Endothelial cell of umbilical vein (primary cell): ENCODE results near the gene THAP11. TPM values are rescaled to one million over a fixed set of nuclear protein-coding genes. Genes with fewer than 3 reads are reported as not detected.
A peak's percentile ranks its signal among the peaks of the same experiment; 100 is the strongest.

Experiments
- BruUV-seq: library from RNA; stranded (reverse); fragments of 400-500 nt; replicated peaks from 2 replicates; lab custom pipeline; 2021; lab: Mats Ljungman, UMichigan
- CTCF ChIA-PET: fragments of 300-600, 350-600 bp; sonication (Branson Sonifier 250); formaldehyde crosslinking; loops from one replicate; lab custom pipeline; 2021; ENCODE audit warnings: antibody characterized with exemption, inconsistent platforms; lab: Charles Lee
- POLR2A ChIA-PET: fragments of 300-600, 350-600 bp; sonication (Branson Sonifier 250); formaldehyde crosslinking; loops from one replicate; lab custom pipeline; 2021; ENCODE audit warnings: antibody characterized with exemption, inconsistent platforms; lab: Charles Lee
- DNase-seq: peaks from one replicate; pipeline ENCODE4 v3.0.0-alpha.2; 2011; ENCODE audit warnings: low read depth, low spot score
- FAIRE-seq: peaks from 2 replicates; lab custom pipeline; 2011; peaks lifted over from hg19 to GRCh38; lab: Jason Lieb, UNC
- H2AFZ ChIP-seq: 2 replicates; pipeline ENCODE4 v1.6.0; 2012; ENCODE audit warnings: low read depth, low read length, control low read depth, inconsistent platforms
- H3K27ac ChIP-seq: 2 replicates; pipeline ENCODE4 v1.5.1; 2011; ENCODE audit warnings: low read depth, mild to moderate bottlenecking, control low read depth, low read length, moderate library complexity; ENCODE audit not compliant: insufficient read depth
- H3K27me3 ChIP-seq, 2 experiments: 2 replicates each; pipeline versions ENCODE4 v1.6.0 to v1.6.1; 2011; ENCODE audit warnings: low read length in 2 of 2, mixed read lengths in 1 of 2; ENCODE audit not compliant: control insufficient read depth in 2 of 2, insufficient read depth in 2 of 2
- H3K36me3 ChIP-seq, 2 experiments: 2 replicates in 1 of 2; 3 replicates in 1 of 2; pipeline ENCODE4 v1.5.1; 2011; ENCODE audit warnings: low read length in 2 of 2, mild to moderate bottlenecking in 1 of 2, moderate library complexity in 1 of 2; ENCODE audit not compliant: control insufficient read depth in 2 of 2, insufficient read depth in 2 of 2; ENCODE audit errors: extremely low read depth in 1 of 2
- H3K4me1 ChIP-seq: 3 replicates; pipeline ENCODE4 v1.5.1; 2011; ENCODE audit warnings: mild to moderate bottlenecking, low read length; ENCODE audit not compliant: control insufficient read depth, insufficient read depth; ENCODE audit errors: extremely low read depth
- H3K4me2 ChIP-seq: 2 replicates; pipeline ENCODE4 v1.6.1; 2011; ENCODE audit warnings: low read length, control low read depth, mixed read lengths; ENCODE audit not compliant: insufficient read depth
- H3K4me3 ChIP-seq, 3 experiments: fragments of 200-600 bp in 1 of 3; sonication (generic), shearing (Covaris generic) in 1 of 3; replicated peaks in 1 of 3; 2 replicates each; pipeline ENCODE4 v1.5.1; 2011 to 2016; ENCODE audit warnings: control low read depth in 3 of 3, low read length in 3 of 3, mild to moderate bottlenecking in 2 of 3, inconsistent platforms in 1 of 3, low read depth in 1 of 3, moderate library complexity in 1 of 3; ENCODE audit not compliant: insufficient read depth in 1 of 3
- H3K79me2 ChIP-seq: 2 replicates; pipeline ENCODE4 v1.6.0; 2012; ENCODE audit warnings: low read length, inconsistent platforms; ENCODE audit not compliant: control insufficient read depth, insufficient read depth
- H3K9ac ChIP-seq: replicated peaks from 2 replicates; pipeline ENCODE3; 2011; ENCODE audit warnings: low read length, control low read depth; ENCODE audit not compliant: insufficient read depth; ENCODE audit errors: extremely low read depth
- H3K9me1 ChIP-seq: replicated peaks from 3 replicates; pipeline ENCODE4 v1.6.0; 2011; ENCODE audit warnings: mild to moderate bottlenecking, low read length; ENCODE audit not compliant: control insufficient read depth, insufficient read depth; ENCODE audit errors: extremely low read depth
- H3K9me3 ChIP-seq: replicated peaks from 2 replicates; pipeline ENCODE4 v1.5.1; 2012; ENCODE audit warnings: low read length, inconsistent platforms; ENCODE audit not compliant: control insufficient read depth, insufficient read depth
- H4K20me1 ChIP-seq: replicated peaks from 2 replicates; pipeline ENCODE3; 2011; ENCODE audit warnings: mild to moderate bottlenecking, low read length; ENCODE audit not compliant: control insufficient read depth, insufficient read depth; ENCODE audit errors: extremely low read depth
- FOS ChIP-seq: IDR thresholded peaks from 2 replicates; pipeline ENCODE4 v1.6.1; 2011; ENCODE audit warnings: mild to moderate bottlenecking, low read length, moderate library complexity, borderline replicate concordance; ENCODE audit not compliant: insufficient read depth
- GATA2 ChIP-seq: IDR thresholded peaks from 2 replicates; pipeline ENCODE4 v1.7.0; 2011; ENCODE audit warnings: low read depth, mild to moderate bottlenecking, moderate library complexity, mixed read lengths, low read length; ENCODE audit not compliant: insufficient read length, insufficient read depth
- JUN ChIP-seq: IDR thresholded peaks from 2 replicates; pipeline ENCODE4 v1.6.1; 2011; ENCODE audit warnings: borderline replicate concordance, low read depth; ENCODE audit not compliant: insufficient read length, insufficient read depth
- POLR2A ChIP-seq: IDR thresholded peaks from 2 replicates; pipeline ENCODE4 v1.6.1; 2012; ENCODE audit warnings: low read depth, mild to moderate bottlenecking, control low read depth, low read length
- dilution Hi-C: fragments of 300-500 bp; cut with MboI; formaldehyde crosslinking; loops from one replicate; pipeline ENCODE4 v1.15.0; 2019; ENCODE audit warnings: low sequenced_read_pairs; ENCODE audit not compliant: extremely low pct_ligation_motif_present
- intact Hi-C: fragments of 100-400 bp; cut with micrococcal nuclease; formaldehyde crosslinking; loops from one replicate; pipeline ENCODE4 v1.10.0; 2022
- polyA plus RNA-seq, 4 experiments: library from polyadenylated mRNA; depleted of rRNA in 3 of 4; stranded (reverse) in 3 of 4; unstranded in 1 of 4; fragments of >200 nt; gene quantifications; 2 replicates each; pipeline versions ENCODE4 v1.2.1 to v1.2.3, GENCODE V29; 2011 to 2012; ENCODE audit warnings: missing spikeins in 1 of 4
- total RNA-seq: library from RNA; stranded (reverse); gene quantifications from 2 replicates; pipeline ENCODE4 v1.2.3, GENCODE V29; 2021

The THAP11 gene
- total and polyA plus RNA-seq, 2 donors (not counting 3 experiments of a cell fraction or from before 2014, with no cell fraction given) = 24.0 to 25.9 TPM

DNA sequence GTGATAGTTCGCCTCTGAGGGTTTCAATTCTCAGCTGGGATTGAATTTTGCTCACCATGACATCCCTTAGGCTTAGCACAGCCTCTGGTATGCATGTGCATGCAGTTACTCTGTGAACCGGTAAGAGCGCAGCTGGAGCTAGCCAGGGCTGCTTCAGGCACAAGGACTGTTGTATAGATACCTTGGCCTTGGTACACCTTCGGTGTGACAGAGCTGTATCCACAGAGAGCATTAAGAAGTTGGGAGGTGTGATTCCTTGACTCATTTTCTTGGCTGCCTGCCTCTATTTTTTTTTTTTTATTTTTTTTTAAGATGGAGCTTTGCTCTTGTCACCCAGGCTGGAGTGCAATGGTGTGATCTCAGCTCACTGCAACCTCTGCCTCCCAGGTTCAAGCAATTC is 2.4 kb downstream of the THAP11 start:
- TF ChIP-seq GATA2 (no peak), POLR2A (no peak)
- Histone ChIP-seq H3K36me3 (peaks cover 0 to 3% of the 10 kb centered on the region in 2 experiments), H3K27ac (no peak overlapping the region), H3K9ac (no peak overlapping the region), H3K79me2 (peaks cover 48% of the 10 kb centered on the region), H3K4me2 (peak overlapping the region; percentile 54), H4K20me1 (peaks cover 3% of the 10 kb centered on the region), H3K4me1 (peaks cover 32% of the 10 kb centered on the region), H3K27me3 (no peaks in the 10 kb centered on the region), H3K9me1 (no peaks in the 10 kb centered on the region), H3K4me3 (no peak overlapping the region), H3K9me3 (no peaks in the 10 kb centered on the region), H2AFZ (no peak overlapping the region)
- intact Hi-C loops = no loop called here
- dilution Hi-C loops = no loop called here
- FAIRE-seq (no peak), DNase-seq (no peak)
- no TSS peak for BruUV-seq
- ChIA-PET POLR2A (no interaction called here), CTCF (interaction anchor here (0.7 to 4.6 kb wide), 7 partner anchors 11 to 171 kb away, joined by 3 to 32 read pairs (median 3); no protein-coding TSS in a partner anchor)

DNA sequence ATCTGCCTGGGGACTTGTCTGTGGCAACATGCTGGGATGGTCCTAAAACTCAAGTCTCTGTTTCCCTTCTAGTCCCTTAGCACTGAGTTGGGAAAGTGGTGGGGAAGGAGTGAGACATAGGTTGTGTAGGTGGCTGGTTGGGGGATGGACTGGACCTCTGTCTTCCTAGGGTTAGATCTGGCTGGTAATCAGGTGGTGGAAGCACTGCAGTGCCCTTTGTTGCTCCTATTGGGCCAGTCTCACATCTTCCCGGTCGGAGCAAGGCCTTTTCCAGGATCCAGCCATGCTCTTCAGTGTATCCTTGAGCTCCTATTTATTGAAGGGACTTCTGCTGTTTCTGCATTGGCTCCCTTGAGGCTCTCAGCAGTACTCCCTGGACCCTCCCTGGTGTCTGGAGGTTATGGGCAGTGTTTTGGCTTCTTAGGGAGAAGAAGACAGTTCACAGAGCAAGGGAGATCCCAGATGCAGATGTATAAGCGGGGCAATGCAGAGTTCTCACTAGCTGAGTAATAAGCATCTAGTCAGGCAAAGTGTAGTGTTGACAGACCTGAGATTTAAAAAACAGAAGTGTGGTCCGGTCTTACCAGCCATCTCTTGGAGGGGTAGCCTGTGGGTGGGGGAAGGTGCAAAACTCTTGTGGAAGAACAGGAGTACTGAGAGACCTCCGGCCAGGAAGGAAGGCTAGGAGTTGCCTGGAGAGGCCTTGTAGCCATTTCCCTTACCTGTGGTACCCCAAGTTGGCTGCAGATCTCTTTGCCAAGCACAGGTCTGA is 3.4 kb downstream of the THAP11 start:
- intact Hi-C loops = loop anchor here (1.0 to 2.0 kb wide), 4 partner anchors 12 to 173 kb away; partner anchors contain the start of genes EDC4 and PSKH1
- FAIRE-seq = no peak
- POLR2A ChIA-PET = interaction anchor here (1.6 kb wide), 1 partner anchor 32 kb away, joined by 4 read pairs; no protein-coding TSS in a partner anchor

More for the DNA sequence above, 3.4 kb downstream of the THAP11 start:
- Histone ChIP-seq H3K9ac (peak overlapping the region; percentile 93), H2AFZ (no peak overlapping the region), H3K36me3 (peaks cover 0 to 3% of the 10 kb centered on the region in 2 experiments), H3K4me3 (peak overlapping the region in 1 of 3 experiments; percentile 53), H3K4me2 (peak overlapping the region; percentile 79), H3K27me3 (no peaks in the 10 kb centered on the region), H3K4me1 (peaks cover 32% of the 10 kb centered on the region), H4K20me1 (peaks cover 3% of the 10 kb centered on the region), H3K9me3 (no peaks in the 10 kb centered on the region), H3K79me2 (peaks cover 55% of the 10 kb centered on the region), H3K27ac (peak overlapping the region; percentile 79), H3K9me1 (no peaks in the 10 kb centered on the region)
- DNase-seq = no peak
- TF ChIP-seq FOS (no peak), JUN (no peak)
- dilution Hi-C loops = no loop called here
- BruUV-seq = TSS peak; percentile 44
- CTCF ChIA-PET = interaction anchor here (0.7 to 4.6 kb wide), 10 partner anchors 12 to 177 kb away, joined by 3 to 32 read pairs (median 4); no protein-coding TSS in a partner anchor
